Breast epithelium (tissue), 4 donors: ENCODE results near the gene SPINT1. TPM values are rescaled to one million over a fixed set of nuclear protein-coding genes. Genes with fewer than 3 reads are reported as not detected.

Source experiments
- DNase-seq, 2 donors: peaks; one replicate each; pipeline ENCODE4 v3.0.0-alpha.2; 2019; ENCODE audit warnings: low spot score in 2 of 2
- H3K27ac ChIP-seq, 2 donors: fragments of 200-600 bp; sonication (generic) in 1 of 2; one replicate each; pipeline ENCODE4 v1.5.1; 2016 to 2019; ENCODE audit warnings: mild to moderate bottlenecking in 1 of 2
- H3K27me3 ChIP-seq, 2 donors: fragments of 200-600 bp; sonication (generic) in 1 of 2; one replicate each; pipeline versions ENCODE4 v1.5.1 to v1.6.0; 2017 to 2019; ENCODE audit warnings: control low read depth in 1 of 2, mild to moderate bottlenecking in 1 of 2
- H3K36me3 ChIP-seq: fragments of 200-600 bp; one replicate; pipeline ENCODE4 v1.5.1; 2019
- H3K4me1 ChIP-seq, 2 donors: fragments of 200-600 bp; sonication (generic); one replicate each; pipeline ENCODE4 v1.5.1; 2016 to 2019; ENCODE audit warnings: control low read depth in 1 of 2
- H3K4me3 ChIP-seq, 3 donors: fragments of 200-600 bp; sonication (generic); 1 replicate in 2 of 3; 2 replicates in 1 of 3; pipeline ENCODE4 v1.5.1; 2016 to 2019; ENCODE audit warnings: mild to moderate bottlenecking in 3 of 3, moderate library complexity in 2 of 3
- H3K9me3 ChIP-seq, 2 donors: fragments of 200-600 bp; sonication (generic) in 1 of 2; one replicate each; pipeline ENCODE4 v1.5.1; 2016 to 2019; ENCODE audit warnings: control low read depth in 1 of 2
- POLR2A ChIP-seq: fragments of 450-650 bp; IDR thresholded peaks from one replicate; pipeline ENCODE4 v1.6.1; 2016; ENCODE audit warnings: antibody characterized with exemption, mild to moderate bottlenecking, moderate library complexity
- POLR2AphosphoS5 ChIP-seq, 3 donors: sonication (generic); formaldehyde crosslinking; IDR thresholded peaks; one replicate each; pipeline ENCODE4 v1.6.1; 2017; ENCODE audit warnings: antibody characterized with exemption in 3 of 3
- intact Hi-C: fragments of 100-400 bp; cut with DNase I; formaldehyde crosslinking; loops from one replicate; pipeline ENCODE4 v1.15.1; 2023; ENCODE audit warnings: low total_unique reads
- total RNA-seq, 3 donors: library from RNA; depleted of rRNA; stranded (reverse); fragments of >200 nt; gene quantifications; one replicate each; pipeline ENCODE4 v1.1.0, GENCODE V29; 2016
- TF ChIP-seq, protein P1 (sequence below), 3 donors: fragments of 450-650 bp; IDR thresholded peaks; one replicate each; pipeline ENCODE4 v1.5.1; 2016 to 2017; ENCODE audit warnings: antibody characterized with exemption in 3 of 3, mild to moderate bottlenecking in 3 of 3, moderate library complexity in 3 of 3

The SPINT1 gene
- total RNA-seq, 3 donors from 2014 or later: 1.8 to 134 (median 86.5) TPM

- Histone ChIP-seq H3K36me3 (no peaks in the 10 kb centered on the region), H3K4me3 (no peak overlapping the region), H3K27me3 (no peaks in the 10 kb centered on the region), H3K9me3 (no peaks in the 10 kb centered on the region), H3K4me1 (no peaks in the 10 kb centered on the region), H3K27ac (no peak overlapping the region)
- TF ChIP-seq POLR2A (no peak), POLR2AphosphoS5 (IDR thresholded peaks at IDR 0.05) (no peak)
- TF ChIP-seq, protein P1, sequence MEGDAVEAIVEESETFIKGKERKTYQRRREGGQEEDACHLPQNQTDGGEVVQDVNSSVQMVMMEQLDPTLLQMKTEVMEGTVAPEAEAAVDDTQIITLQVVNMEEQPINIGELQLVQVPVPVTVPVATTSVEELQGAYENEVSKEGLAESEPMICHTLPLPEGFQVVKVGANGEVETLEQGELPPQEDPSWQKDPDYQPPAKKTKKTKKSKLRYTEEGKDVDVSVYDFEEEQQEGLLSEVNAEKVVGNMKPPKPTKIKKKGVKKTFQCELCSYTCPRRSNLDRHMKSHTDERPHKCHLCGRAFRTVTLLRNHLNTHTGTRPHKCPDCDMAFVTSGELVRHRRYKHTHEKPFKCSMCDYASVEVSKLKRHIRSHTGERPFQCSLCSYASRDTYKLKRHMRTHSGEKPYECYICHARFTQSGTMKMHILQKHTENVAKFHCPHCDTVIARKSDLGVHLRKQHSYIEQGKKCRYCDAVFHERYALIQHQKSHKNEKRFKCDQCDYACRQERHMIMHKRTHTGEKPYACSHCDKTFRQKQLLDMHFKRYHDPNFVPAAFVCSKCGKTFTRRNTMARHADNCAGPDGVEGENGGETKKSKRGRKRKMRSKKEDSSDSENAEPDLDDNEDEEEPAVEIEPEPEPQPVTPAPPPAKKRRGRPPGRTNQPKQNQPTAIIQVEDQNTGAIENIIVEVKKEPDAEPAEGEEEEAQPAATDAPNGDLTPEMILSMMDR (IDR thresholded peaks at IDR 0.05): no peak
- intact Hi-C loops: loop anchor here (1.0 kb wide), 1 partner anchor 18 kb away; the partner anchor contains the start of gene VPS18
- DNase-seq: no peak
Observed at GRCh38 chr15:40875991-40876730, 32.3 kb downstream of the SPINT1 start.

DNA sequence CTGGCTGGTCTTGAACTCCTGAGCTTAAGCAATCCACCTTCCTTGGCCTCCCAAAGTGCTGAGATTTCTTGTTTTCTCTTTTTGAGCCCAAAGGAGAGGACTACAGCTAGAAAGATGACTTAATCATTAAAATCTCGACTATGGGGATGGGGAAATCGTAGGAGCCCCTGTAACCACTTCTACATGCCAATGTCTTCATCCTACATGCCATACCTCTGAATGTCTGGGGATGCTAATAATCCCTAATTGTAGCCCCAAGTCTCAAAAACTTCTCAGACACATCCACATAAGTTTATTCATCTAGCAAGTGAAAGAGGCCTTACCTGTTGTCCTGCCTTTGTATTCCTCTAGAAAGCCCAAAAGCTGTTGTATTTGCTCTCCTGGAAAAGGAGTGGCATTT is 33.8 kb downstream of the SPINT1 start:
- intact Hi-C loops: no loop called here
- Histone ChIP-seq H3K9me3 (no peaks in the 10 kb centered on the region), H3K4me1 (no peaks in the 10 kb centered on the region), H3K4me3 (no peak overlapping the region), H3K36me3 (no peaks in the 10 kb centered on the region), H3K27ac (no peak overlapping the region), H3K27me3 (no peaks in the 10 kb centered on the region)
- TF ChIP-seq, protein P1 (IDR thresholded peaks at IDR 0.05): no peak
- no peak for TF ChIP-seq POLR2AphosphoS5 (IDR thresholded peaks at IDR 0.05)
- no peak for TF ChIP-seq POLR2A
- no peak for DNase-seq

- DNase-seq: no peak
- Histone ChIP-seq H3K27ac (peak overlapping the region; percentile 71 to 73), H3K4me3 (no peak overlapping the region), H3K4me1 (no peaks in the 10 kb centered on the region), H3K36me3 (no peaks in the 10 kb centered on the region), H3K27me3 (no peaks in the 10 kb centered on the region), H3K9me3 (no peaks in the 10 kb centered on the region)
- no peak for TF ChIP-seq POLR2A
- TF ChIP-seq, protein P1 (IDR thresholded peaks at IDR 0.05): no peak
- no peak for TF ChIP-seq POLR2AphosphoS5 (IDR thresholded peaks at IDR 0.05)
- intact Hi-C loops: no loop called here
Observed at GRCh38 chr15:40878785-40879184, 34.9 kb downstream of the SPINT1 start.

GRCh38 chr15:40879609-40880008 is 35.8 kb downstream of the SPINT1 start:
- Histone ChIP-seq H3K4me1 (no peaks in the 10 kb centered on the region), H3K9me3 (no peaks in the 10 kb centered on the region), H3K27me3 (no peaks in the 10 kb centered on the region), H3K4me3 (no peak overlapping the region), H3K36me3 (no peaks in the 10 kb centered on the region), H3K27ac (peak overlapping the region in 1 of 2 donors; percentile 73)
- TF ChIP-seq POLR2AphosphoS5 (IDR thresholded peaks at IDR 0.05): no peak
- TF ChIP-seq, protein P1 (IDR thresholded peaks at IDR 0.05): no peak
- no peak for TF ChIP-seq POLR2A
- intact Hi-C loops: no loop called here
- DNase-seq: no peak

GRCh38 chr15:40881351-40881750 is 37.5 kb downstream of the SPINT1 start:
- H3K4me3 ChIP-seq: no peak overlapping the region
- DNase-seq: no peak
- intact Hi-C loops: no loop called here
- TF ChIP-seq POLR2A (no peak), POLR2AphosphoS5 (IDR thresholded peaks at IDR 0.05) (no peak)
- TF ChIP-seq, protein P1 (IDR thresholded peaks at IDR 0.05): no peak
- no peaks in the 10 kb centered on the region for H3K9me3 ChIP-seq
- H3K27ac ChIP-seq: no peak overlapping the region
- no peaks in the 10 kb centered on the region for H3K36me3 ChIP-seq
- H3K27me3 ChIP-seq: no peaks in the 10 kb centered on the region
- H3K4me1 ChIP-seq: no peaks in the 10 kb centered on the region
